ENCODE data around the gene C3orf70.

C3orf70 gene

DNA sequence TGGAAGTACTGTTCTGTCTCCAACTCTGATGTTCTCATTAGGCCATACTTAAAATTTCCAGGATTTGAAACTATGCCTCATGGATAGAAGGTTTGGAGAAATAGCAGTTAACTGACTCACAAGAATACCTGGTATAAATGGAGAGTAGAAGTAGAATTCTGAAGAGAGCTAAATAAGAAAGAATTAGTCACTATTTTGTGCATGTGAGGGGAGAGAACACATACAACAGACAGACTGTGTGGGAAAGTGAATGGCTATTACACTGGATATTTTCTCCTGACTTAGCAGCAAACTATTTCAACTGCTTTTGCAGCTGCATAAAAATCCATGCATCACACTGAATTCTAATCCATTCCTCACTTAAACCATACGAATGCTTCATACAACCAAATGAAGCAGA, 71.3 kb downstream of the C3orf70 start:
- Mint-ChIP-seq H3K9me3 (no peaks in the 10 kb centered on the region), H3K27ac (no peak overlapping the region), H3K4me3 (no peak overlapping the region), H3K4me1 (no peaks in the 10 kb centered on the region), H3K27me3 (peaks cover 12% of the 10 kb centered on the region)
- DNase-seq (no peak), ATAC-seq (no peak)

DNA sequence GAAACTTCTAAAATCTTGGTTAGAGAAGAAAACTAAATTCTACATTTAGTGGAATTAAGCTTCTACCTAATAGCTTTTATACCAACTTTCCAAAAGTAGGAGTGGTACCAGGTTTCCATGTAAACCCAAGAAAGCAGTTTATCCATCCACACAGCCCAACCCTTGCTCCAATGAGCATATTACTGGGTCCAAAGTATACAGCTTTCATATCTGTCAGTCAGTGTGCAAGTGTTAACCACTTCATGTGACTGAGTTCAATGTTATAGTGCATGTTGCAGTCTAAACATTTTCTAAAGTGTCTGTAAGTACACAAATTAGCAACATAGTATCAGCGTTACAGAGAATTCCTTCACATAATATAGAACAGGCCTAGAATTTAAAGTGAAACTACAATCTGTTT, 73.2 kb downstream of the C3orf70 start:
- H3K9me3 Mint-ChIP-seq, result no peaks in the 10 kb centered on the region
- H3K4me3 Mint-ChIP-seq, result no peak overlapping the region
- H3K4me1 Mint-ChIP-seq, result no peaks in the 10 kb centered on the region

DNA sequence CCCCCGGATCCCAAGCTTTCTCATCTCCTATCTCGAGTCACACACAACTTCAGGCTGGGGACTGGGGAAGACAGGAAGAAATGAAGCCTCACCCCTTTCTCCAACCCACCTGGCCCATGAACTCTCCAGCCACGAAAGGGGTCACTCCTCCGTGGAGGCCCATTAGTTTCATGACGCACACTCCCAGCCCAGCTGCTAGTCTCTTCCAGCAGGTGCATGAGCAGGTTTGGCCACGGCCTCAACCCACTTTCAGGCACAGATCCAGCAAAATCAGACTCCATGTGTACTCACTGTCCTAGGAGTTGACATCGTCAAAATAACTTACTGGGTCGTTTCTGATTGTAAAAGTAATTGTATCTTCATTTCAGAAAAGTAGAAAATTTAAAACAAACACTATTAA, 76.6 kb downstream of the C3orf70 start:
- H3K27ac Mint-ChIP-seq, result no peak overlapping the region
- ATAC-seq, result no peak
- H3K4me1 Mint-ChIP-seq, result no peaks in the 10 kb centered on the region
- peaks cover 20% of the 10 kb centered on the region for H3K27me3 Mint-ChIP-seq
- H3K9me3 Mint-ChIP-seq, result no peaks in the 10 kb centered on the region
- no peak overlapping the region for H3K4me3 Mint-ChIP-seq
- DNase-seq, result no peak

More for the DNA sequence above, 73.2 kb downstream of the C3orf70 start:
- DNase-seq, result no peak
- no peak for ATAC-seq
- Mint-ChIP-seq H3K27ac (no peak overlapping the region), H3K27me3 (peaks cover 19% of the 10 kb centered on the region)

DNA sequence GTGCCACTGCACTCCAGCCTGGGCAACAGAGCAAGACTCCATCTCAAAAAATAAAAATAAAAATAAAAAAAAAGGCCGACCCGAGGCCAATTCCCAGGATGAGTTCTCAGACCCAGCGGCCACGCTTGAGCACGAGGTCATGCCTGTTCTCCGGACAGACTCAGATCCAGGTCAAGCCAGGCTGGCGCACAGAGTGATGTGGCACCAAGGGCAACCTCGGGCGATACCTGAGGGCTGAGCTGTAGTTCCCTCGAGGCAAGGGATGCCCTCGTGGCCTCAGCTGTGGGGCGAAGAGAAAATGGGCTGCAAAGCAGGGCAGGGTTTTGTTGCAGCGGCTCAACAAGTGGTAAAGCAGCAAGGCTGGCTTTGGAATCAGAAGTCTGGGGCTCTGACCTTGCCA, 77.3 kb downstream of the C3orf70 start:
- no peaks in the 10 kb centered on the region for H3K4me1 Mint-ChIP-seq
- DNase-seq, result no peak

DNA sequence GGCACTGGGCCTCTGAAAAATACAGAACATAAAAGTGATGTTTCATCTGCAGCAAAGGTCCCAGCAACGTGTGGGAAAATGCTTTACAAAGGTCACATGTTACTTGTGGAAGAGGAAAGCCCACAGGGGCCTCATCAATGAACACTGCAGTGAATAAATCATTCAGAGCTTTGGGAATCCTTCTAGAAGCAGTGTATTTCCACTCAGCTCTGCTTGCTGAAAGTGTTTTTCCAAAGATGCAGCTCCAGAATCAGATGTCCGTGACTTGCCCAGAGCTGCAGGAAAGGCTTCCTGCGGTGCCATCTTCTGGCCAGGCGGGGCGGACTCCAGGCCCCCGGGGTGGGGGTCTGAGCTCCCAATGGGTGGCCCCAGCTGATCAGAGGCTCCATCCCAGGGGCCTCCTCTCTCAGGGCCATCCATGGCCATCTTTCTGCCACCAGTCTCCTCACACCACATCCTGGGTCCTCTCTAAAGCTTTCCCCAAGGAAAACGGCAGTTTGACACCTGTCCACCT, 81.5 kb downstream of the C3orf70 start:
- Mint-ChIP-seq H3K4me3 (no peak overlapping the region), H3K4me1 (no peaks in the 10 kb centered on the region), H3K27ac (no peak overlapping the region), H3K27me3 (peaks cover 11% of the 10 kb centered on the region), H3K9me3 (no peaks in the 10 kb centered on the region)
- DNase-seq (no peak), ATAC-seq (peak; percentile 33)

More for the DNA sequence above, 77.3 kb downstream of the C3orf70 start:
- peaks cover 20% of the 10 kb centered on the region for H3K27me3 Mint-ChIP-seq
- H3K9me3 Mint-ChIP-seq, result no peaks in the 10 kb centered on the region
- no peak overlapping the region for H3K4me3 Mint-ChIP-seq
- H3K27ac Mint-ChIP-seq, result no peak overlapping the region
- no peak for ATAC-seq

DNA sequence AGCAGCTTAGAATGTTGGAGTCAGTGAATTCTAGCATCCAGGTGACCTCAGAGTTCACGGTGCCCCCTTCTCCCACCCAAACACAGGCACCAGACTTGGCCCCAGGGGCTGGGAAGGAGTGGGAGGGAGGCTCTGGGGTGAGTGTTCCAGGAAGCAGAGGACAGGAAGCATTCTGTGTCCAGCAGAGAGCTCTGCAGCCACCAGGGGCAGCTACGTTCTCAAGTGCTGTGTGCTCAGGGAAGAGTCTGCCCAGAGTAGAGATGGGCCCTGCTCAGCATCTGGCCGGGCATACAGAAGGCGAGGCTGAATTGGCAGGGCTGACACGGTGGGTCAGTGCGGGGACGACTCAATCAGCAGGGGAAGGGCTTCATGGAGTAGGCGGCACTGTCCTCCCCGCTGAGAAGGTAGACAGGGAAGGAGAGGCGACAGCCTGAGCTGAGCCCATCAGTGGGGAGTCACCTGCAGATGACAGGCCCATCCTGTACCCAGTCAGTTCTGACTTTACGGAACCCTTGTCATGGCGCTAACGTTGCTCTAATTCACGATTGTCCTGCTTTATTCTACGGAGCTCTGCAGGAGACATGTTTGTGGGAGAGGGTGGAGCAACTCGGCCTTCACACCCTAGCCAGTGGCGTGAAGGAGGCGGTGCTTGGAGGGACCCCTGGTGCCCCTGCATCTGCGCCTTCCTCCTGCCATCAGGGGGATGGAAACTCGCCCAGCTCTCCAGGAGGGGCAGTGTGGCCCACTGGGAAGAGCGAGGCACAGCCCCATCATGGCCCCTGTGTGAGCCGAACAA, 82.2 kb downstream of the C3orf70 start:
- Mint-ChIP-seq H3K4me1 (no peaks in the 10 kb centered on the region), H3K27me3 (peaks cover 6% of the 10 kb centered on the region), H3K9me3 (no peaks in the 10 kb centered on the region), H3K4me3 (no peak overlapping the region), H3K27ac (no peak overlapping the region)
- ATAC-seq (peak; percentile 15), DNase-seq (no peak)

DNA sequence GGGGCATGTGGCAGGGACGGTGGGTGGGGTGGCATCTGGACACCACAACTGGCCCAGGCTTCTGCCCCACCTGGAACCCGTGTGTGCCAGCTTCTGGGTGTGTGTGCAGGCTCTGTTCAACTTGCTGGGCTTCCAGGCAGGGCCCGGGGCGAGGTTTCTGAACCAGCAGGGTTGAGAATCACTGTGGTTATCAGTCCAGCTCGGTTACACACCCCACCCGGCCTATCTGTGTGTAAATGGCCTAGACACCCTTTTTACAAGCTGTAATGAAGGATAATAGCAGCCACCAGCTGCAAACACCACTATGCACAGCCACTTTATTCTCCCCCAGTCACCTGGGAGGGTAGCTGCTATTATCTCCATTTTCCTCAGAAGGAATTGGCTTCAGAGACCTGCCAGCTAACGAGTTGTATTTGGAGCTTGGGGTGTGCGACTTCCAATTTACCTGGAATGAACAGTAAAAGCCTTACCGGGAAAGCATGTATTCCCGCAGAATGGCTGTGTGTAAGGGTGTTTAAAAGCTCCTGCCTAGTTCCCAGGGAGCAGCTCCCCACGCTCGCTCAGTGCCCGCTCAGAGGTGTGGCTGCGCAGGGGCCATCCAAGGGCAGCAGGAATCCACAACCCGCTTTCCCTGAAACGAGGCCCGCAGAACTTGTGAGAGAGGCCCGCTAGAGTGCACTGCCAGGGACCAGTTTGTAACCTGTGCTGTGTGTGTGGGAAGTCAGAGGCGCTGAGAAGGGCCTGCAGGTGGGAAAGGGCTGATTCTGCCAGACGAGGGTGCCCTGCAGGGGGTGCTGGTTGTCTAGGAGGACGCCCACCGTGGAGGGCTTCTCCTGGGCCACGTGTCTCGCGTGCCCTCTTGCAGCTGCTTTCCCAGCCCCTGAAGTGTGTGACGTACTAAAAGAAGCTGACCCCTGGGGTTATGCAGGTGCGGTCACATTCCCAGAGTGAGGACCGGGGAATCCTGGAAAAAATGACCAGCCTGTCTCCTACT, 83.5 kb downstream of the C3orf70 start:
- DNase-seq (peak in 1 of 2 donors; percentile 3), ATAC-seq (no peak)
- H3K4me3 Mint-ChIP-seq, result no peak overlapping the region
- no peaks in the 10 kb centered on the region for H3K4me1 Mint-ChIP-seq
- H3K9me3 Mint-ChIP-seq, result no peaks in the 10 kb centered on the region
- no peaks in the 10 kb centered on the region for H3K27me3 Mint-ChIP-seq
- H3K27ac Mint-ChIP-seq, result no peak overlapping the region

DNA sequence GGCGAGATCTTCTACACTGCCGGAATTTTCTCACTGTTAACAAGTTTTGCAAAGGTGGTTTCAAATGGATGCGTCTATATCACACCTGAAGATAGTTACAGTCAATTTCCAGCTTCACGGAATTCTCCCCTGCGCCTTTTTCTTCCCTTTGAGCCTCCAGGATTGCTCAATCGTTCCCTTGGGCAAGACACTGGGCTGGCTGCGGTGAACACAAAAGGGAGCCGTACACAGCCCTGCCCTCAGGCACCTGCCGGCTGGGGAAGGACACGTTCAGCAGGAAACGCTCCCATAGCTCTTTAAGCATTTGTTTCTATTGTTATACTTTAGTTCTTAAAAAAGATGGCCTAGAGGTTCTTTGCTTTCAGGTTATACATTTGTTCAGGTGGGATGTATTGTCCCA, 85.7 kb downstream of the C3orf70 start:
- no peak for ATAC-seq
- Mint-ChIP-seq H3K27ac (no peak overlapping the region), H3K4me3 (no peak overlapping the region), H3K27me3 (no peaks in the 10 kb centered on the region), H3K4me1 (no peaks in the 10 kb centered on the region), H3K9me3 (no peaks in the 10 kb centered on the region)
- no peak for DNase-seq

DNA sequence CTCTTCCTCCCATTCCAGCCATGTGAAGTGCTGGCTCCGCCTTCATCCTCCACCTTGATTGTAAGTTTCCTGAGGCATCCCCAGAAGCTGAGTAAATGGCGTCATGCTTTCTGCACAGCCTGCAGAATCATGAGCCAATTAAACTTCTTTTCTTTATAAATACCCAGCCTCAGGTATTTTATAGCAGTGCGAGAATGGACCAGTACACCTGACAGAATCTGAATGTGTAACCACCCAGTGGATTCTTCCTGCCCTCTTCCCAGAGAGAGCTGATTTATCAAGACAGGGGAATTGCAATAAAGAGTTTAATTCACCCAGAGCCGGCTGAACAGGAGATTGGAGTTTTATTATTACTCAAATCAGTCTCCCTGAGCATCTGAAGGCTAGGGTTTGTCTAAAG, 86.6 kb downstream of the C3orf70 start:
- H3K27ac Mint-ChIP-seq, result peak overlapping the region in 1 of 2 donors; percentile 48
- no peak for DNase-seq
- no peaks in the 10 kb centered on the region for H3K4me1 Mint-ChIP-seq
- ATAC-seq, result no peak
- peaks cover 0 to 6% of the 10 kb centered on the region in 2 donors for H3K9me3 Mint-ChIP-seq
- no peak overlapping the region for H3K4me3 Mint-ChIP-seq
- H3K27me3 Mint-ChIP-seq, result no peaks in the 10 kb centered on the region

DNA sequence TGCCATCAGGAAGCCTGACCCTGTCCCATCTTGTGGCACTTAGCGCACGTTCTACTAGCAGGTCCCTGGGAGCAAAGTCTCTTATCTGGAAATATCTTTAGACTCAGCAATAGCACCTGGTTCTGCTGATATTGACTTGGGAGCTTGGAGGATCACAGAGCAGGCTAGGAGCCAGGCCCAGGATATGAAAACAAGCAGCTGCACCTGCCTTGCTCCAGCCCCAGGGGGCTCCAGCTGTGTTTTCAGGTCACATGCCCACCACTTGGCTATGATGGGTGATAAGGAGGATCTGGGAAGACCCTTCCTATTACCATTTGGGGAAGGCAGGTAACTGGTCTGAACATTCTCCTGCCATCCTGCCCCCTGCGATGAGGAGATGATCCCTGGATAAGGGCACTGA, 87.8 kb downstream of the C3orf70 start:
- Mint-ChIP-seq H3K9me3 (peaks cover 3 to 13% of the 10 kb centered on the region in 2 donors), H3K27ac (no peak overlapping the region)

DNA sequence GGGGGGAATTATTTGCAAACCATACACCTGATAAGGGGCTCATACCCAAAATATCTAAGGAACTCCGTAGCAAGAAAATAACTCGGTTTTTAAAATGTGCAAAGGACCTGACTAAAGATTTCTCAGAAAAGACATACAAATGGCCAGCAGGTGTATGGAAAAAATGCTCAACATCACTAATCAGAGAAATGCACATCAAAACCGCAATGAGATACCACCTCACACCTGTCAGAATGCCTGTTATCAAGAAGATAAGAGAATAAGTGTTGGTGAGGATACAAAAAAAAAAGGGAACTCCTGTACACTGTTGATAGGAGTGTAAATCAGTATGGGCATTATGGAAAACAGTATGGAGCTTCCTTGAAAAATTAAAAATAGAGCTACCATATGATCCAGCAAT, 89.4 kb downstream of the C3orf70 start:
- H3K4me1 Mint-ChIP-seq, result no peaks in the 10 kb centered on the region
- H3K27ac Mint-ChIP-seq, result no peak overlapping the region
- no peaks in the 10 kb centered on the region for H3K27me3 Mint-ChIP-seq
- H3K9me3 Mint-ChIP-seq, result peaks cover 12 to 26% of the 10 kb centered on the region in 2 donors
- ATAC-seq (no peak), DNase-seq (no peak)
- H3K4me3 Mint-ChIP-seq, result no peak overlapping the region

More for the DNA sequence above, 87.8 kb downstream of the C3orf70 start:
- ATAC-seq, result no peak
- Mint-ChIP-seq H3K4me1 (no peaks in the 10 kb centered on the region), H3K27me3 (no peaks in the 10 kb centered on the region), H3K4me3 (no peak overlapping the region)
- DNase-seq, result no peak

DNA sequence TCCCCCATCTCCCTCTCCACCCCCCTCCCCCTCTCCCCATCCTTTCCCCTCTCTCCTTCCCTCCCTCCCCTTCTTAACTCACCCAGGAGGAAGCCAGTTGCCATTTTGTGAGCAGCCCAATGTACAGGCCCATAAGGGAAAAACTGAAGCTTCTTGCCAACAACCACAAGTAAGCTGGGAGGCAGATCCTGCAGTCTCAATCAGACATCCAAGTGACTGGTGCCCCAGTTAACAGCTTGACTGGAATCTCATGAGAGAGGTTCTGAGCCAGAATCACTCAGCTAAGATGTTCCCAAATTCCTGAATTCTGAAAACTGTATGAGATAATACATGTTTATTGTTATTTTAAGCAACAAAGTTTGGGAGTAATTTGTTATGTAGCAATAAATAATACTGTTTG, 90.7 kb downstream of the C3orf70 start:
- no peak overlapping the region for H3K27ac Mint-ChIP-seq
- H3K27me3 Mint-ChIP-seq, result no peaks in the 10 kb centered on the region
- DNase-seq (no peak), ATAC-seq (no peak)
- no peak overlapping the region for H3K4me3 Mint-ChIP-seq
- H3K9me3 Mint-ChIP-seq, result peaks cover 12 to 37% of the 10 kb centered on the region in 2 donors
- H3K4me1 Mint-ChIP-seq, result no peaks in the 10 kb centered on the region

DNA sequence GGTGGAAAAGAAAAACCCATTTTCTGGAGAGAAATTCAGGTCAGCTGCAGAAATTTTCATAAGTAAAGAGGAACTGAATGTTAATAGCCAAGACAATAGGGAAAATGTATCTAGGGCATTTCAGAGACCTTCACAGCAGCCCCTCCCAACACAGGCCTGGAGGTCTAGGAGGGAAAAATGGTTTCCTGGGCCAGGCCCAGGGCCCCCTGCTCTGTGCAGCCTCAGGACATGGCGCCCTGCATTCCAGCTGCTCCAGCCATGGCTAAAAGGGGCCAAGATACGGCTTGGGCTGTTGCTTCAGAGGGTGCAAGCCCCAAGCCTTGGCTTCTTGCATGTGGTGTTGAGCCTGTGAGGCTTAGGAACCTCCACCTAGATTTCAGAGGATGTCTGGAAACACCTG, 92.2 kb downstream of the C3orf70 start:
- H3K27me3 Mint-ChIP-seq, result no peaks in the 10 kb centered on the region
- H3K4me3 Mint-ChIP-seq, result no peak overlapping the region
- H3K27ac Mint-ChIP-seq, result no peak overlapping the region
- ATAC-seq (no peak), DNase-seq (no peak)
- H3K9me3 Mint-ChIP-seq, result peaks cover 22 to 46% of the 10 kb centered on the region in 2 donors
- H3K4me1 Mint-ChIP-seq, result no peaks in the 10 kb centered on the region

DNA sequence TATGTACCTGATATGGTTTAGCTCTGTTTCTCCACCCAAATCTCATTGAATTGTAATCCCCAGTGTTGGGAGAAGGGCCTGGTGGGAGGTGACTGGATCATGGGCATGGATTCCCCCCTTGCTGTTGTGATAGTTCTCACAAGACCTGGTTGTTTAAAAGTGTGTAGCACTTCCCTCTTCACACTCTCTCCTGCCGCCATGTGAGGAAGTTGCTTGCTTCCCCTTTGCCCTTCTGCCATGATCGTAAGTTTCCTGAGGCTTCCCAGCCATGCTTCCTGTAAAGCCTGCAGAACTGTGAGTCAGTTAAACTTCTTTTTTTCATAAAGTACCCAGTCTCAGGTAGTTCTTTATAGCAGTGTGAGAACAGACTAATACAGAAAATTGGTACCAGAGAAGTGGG, 93.1 kb downstream of the C3orf70 start:
- DNase-seq (no peak), ATAC-seq (no peak)
- peaks cover 30 to 55% of the 10 kb centered on the region in 2 donors for H3K9me3 Mint-ChIP-seq
- no peak overlapping the region for H3K4me3 Mint-ChIP-seq
- no peaks in the 10 kb centered on the region for H3K4me1 Mint-ChIP-seq
- H3K27ac Mint-ChIP-seq, result no peak overlapping the region
- H3K27me3 Mint-ChIP-seq, result no peaks in the 10 kb centered on the region

DNA sequence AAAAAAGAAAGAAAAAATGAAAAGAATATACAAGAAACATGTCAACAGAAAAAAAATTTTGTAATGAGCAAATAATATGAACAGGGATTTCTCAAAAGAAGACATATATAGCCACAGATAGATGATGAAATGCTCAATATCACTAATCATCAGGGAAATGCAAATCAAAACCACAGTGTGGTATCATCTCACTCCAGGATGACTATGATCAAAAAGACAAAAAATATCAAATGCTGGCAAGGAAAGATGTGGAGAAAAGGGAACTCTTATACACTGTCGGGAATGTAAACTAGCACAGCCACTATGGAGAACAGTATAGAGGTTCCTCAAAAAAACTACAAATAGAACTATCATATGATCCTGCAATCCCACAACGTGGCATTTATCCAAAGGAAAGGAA, 94.1 kb downstream of the C3orf70 start:
- Mint-ChIP-seq H3K9me3 (peaks cover 38 to 65% of the 10 kb centered on the region in 2 donors), H3K4me1 (no peaks in the 10 kb centered on the region), H3K27me3 (no peaks in the 10 kb centered on the region)

DNA sequence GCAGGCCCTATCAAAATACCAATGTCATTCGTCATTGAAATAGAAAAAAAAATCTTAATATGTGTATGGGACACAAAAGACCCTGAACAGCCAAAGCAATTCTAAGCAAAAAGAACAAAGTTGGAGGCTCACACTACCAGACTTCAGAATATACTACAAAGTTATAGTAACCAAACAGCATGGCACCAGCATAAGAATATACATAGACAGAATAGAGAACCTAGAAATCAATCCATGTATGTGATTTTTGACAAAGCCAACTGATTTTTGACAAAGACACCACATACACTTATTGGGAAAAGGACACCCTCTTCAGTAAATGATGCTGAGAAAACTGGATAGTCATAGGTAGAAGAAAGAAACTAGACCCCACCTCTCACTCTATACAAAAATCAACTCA, 95.0 kb downstream of the C3orf70 start:
- no peak for ATAC-seq
- peaks cover 38 to 65% of the 10 kb centered on the region in 2 donors for H3K9me3 Mint-ChIP-seq
- no peaks in the 10 kb centered on the region for H3K27me3 Mint-ChIP-seq
- no peak for DNase-seq
- H3K4me1 Mint-ChIP-seq, result no peaks in the 10 kb centered on the region
- no peak overlapping the region for H3K27ac Mint-ChIP-seq
- H3K4me3 Mint-ChIP-seq, result no peak overlapping the region

More for the DNA sequence above, 94.1 kb downstream of the C3orf70 start:
- no peak overlapping the region for H3K27ac Mint-ChIP-seq
- no peak for ATAC-seq
- DNase-seq, result no peak
- H3K4me3 Mint-ChIP-seq, result no peak overlapping the region
